D341Med (cell line): Measurements from ENCODE around the gene CYP2D6.
"Not testable (repeated sequence)": the region's sequence is repeated elsewhere in the genome, so short reads cannot be mapped to it uniquely, and the experiment has no call there.

Source experiments
- DNase-seq: peaks from one replicate; pipeline ENCODE4 v3.0.0; 2012; ENCODE audit warnings: low spot score

Gene CYP2D6

DNA sequence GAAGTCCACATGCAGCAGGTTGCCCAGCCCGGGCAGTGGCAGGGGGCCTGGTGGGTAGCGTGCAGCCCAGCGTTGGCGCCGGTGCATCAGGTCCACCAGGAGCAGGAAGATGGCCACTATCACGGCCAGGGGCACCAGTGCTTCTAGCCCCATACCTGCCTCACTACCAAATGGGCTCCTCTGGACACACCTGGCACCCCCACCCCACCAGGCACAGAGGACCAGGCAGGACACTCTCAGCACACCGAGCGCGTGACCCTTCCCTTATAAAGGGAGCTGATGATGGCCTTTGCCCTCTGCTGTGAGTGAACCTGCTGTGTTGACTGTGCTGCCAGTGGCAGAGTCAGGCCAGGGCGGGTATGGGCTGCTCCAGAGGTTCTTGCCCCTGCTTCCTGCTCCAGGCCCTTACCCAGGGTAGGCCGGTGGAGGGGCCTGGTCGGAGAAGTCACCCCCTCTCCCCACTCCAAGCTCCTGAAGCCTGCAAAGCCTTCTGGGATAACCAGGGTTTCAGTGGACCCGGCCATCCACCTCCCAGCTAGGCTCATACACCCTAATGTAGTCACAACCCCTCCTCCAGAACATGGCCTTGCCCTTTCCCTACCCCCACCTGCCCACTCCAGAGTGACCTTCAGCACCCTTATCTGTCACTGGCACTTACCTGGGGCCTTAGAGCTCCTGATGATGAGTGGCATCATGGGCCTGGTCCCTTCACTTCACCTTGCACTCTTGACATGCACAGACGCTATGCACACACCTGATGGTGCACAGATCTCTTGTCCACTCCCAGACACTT, at the start of gene CYP2D6:
TSS of gene CYP2D6 (minus strand) at position 172 of the 793 bp plus-strand sequence. CDS start at position 153, 19 bp downstream.
- not testable (repeated sequence) for DNase-seq

DNA sequence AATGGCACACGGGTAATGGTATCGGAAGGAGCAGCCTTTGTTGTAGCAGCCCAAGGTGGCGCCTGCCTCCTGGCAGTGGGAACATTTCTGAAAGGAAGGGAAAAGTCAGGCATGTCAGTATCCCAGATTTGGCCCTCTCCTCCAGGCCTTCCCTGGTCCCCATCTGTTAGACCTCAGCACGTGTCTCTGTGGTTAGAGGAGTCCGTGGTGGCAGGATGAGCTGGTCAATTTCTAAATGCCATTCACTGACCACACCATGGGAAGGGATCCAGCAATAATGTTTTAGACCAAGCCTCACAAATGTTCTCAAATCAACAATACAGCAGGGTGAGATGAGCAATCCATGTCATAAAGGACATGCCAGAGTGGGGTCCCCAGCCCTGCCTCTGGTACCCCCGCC, 49.0 kb upstream of the CYP2D6 start:
- DNase-seq = no peak

- DNase-seq = no peak
Measured at GRCh38 chr22:42178910-42179519, 48.4 kb upstream of the CYP2D6 start.

- no peak for DNase-seq
Measured at GRCh38 chr22:42177891-42178336, 47.3 kb upstream of the CYP2D6 start.

DNA sequence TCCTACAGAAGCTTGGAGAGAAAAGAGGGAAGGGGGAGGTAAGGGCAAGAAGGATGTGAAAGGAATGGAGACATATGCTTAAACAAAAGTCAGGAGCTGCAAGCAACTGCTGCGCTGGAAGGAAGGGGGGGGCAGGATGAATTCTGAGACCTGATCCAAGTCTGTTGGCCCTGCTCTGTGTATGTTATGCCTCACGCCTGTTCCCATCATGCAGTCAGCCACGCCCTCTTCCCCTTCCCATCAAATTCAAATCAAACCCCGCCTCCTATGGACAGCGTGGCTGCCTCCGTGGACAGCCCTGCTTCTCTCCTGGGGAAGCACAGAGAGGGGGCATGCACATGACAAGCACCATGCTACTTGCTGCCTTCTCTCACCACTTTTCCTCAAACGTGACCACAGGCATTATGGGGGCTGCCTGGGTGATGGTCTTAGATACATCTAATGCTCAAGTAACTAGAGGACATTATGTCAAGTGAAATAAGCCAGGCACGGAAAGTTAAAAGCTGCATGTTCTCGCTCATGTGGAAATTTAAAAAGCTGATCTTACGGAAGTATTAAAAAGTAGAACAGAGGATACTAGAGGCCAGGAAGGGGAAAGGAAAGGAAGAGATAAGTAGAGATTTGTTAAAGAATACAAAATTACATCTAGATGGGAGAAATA, 45.8 kb upstream of the CYP2D6 start:
- DNase-seq = no peak

DNA sequence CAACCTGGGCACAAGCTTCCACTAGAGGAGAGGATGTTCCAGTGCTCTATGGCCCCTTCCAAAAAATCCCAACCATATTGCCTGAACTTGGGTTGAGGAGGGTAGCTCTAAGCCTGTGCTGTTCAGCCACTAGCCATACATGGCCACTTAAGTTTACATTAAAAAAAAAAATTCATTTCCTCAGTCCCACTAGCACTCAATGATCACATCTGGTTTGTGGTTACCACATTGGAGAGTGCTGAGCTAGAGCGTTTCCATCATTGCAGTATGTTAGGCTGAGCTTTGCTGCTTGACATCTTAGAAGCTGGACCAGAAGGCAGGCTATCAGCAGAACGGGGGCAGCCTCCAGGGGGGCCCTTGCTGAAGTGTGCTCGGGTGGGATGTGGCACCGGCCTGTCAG, 43.5 kb upstream of the CYP2D6 start:
- no peak for DNase-seq

GRCh38 chr22:42173183-42173926, 42.7 kb upstream of the CYP2D6 start:
- no peak for DNase-seq

DNA sequence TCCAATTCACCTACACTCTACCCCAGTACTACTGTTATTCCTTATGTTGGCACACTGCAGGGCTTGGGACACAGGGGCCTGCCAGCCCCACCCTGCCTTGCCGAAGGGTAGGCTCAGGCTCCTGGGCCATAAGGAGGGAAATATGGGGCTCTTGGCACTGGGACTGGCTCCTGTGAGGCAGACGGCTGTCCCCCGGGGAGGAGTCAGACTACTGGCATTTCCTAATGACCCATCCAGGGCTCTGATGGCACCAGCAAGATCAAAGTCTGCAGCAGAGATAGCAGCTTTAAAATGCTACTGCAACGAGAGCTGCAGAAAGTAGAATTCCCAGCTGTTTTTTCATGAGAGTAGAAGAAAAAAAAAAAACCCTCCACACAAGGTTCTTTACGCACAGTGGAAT, 42.2 kb upstream of the CYP2D6 start:
- DNase-seq = no peak

DNA sequence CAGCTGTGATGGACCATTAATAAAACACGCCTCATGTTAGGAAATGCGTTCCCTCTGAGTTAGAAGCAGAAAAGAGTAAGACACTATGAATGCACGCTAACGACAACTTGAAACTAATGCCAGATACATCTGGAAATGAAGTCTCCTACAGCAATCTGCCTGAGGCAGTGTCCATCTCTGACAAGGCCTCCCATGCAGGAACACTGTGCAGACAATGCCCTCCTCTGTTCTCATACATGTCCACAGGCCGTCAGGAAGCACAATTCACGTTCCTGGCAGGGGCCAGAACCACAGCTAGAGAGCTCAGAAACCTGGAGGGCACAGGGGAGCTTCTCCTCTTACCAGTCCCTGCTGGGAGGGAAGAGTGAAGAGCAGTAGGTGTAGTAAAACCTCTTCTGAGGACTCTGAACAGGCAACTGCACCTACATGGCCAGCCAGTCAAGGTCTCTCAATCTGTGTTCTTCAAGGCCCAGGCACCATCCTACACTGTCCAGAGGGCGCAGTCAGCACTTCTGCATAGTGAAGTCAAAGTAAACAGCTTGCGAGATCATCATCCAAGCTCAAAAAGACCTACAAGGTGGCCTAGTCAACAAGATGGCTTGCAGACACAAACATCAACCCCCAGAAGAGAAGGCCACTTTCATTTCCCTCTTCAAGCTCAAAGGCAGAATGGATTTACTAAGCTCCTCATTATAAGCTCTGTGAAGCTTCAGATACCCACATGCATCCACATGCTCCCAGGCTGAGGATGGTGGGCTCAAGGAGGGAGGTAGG, 41.5 kb upstream of the CYP2D6 start:
- no peak for DNase-seq

DNA sequence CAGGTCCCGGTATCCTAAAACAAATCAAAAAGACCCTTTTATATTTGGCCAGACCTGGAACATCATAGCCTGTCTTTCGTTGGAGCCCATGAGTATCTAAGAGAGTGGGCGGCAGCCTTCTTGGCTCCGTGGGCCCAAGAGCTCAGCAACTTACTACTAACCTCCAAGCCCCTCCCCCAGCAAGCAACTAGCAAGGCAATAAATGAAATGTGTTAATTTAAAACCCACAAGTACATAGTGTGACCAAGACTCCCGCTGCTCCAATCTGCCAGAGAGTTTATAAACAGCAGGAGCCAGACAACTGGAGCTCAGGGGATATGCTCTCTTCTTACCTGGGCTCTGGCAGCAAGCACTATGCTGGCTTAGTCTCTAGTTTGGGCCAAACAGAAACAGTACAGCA, 40.8 kb upstream of the CYP2D6 start:
- no peak for DNase-seq

DNA sequence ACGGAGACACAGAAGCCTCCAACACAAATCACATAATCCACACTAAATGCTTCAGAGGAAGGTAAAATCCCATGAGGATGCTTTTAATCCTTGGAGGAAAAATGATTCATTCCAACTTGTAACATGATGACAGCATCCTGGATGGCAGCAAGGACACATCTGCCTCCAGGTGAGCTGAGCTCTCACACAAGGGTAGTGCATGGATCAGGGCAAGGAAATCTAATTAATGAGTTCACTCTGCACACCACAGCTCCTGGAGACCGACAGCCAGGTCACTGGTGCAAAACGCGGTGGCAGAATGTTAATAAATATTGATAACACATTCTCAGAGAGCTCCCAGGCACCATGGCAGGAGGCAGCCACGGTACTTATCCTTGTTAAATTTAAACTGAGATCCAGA, 40.3 kb upstream of the CYP2D6 start:
- DNase-seq = no peak

GRCh38 chr22:42169055-42169469, 38.5 kb upstream of the CYP2D6 start:
- DNase-seq = peak; percentile 86

GRCh38 chr22:42168476-42168875, 37.9 kb upstream of the CYP2D6 start:
- no peak for DNase-seq

DNA sequence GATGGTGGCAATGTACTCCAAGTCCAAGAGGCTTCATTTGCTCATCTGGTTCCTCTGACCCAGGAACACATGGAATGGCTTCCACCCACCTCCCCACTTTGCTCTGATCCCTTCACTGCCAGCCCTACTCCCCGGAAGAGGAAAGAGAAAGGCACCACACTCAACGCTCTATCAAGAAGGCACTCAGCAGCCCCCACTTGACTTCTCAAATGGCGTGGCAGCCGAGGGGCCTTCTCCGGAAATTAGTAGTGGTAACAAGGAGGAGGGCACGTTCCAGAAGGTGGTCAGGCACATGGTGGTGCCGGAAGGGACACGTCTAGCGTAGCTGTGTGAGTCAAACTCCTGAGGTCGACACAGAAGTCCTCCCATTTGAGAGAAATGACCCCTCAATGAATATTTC, 36.5 kb upstream of the CYP2D6 start:
- no peak for DNase-seq

GRCh38 chr22:42164901-42165300, 34.3 kb upstream of the CYP2D6 start:
- no peak for DNase-seq

DNA sequence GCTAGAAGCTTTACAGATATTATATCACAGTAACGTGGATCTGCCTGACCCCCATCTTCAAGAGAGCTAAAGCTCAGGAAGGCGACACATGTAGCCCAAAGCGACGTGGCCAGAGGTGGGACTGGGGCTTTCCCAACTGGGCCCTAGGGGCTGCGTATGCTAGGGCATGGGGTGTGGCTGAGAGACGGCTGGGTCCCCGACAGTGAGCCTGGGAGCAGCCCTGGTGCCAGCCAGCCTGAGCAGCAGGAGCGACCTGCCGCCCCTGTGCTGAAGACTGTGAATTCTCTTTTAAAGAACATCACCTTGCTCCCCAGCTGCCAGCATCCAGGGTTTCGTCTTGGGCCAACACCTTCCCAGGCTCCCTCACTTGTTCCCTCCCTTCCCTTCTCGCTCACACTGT, 32.9 kb upstream of the CYP2D6 start:
- no peak for DNase-seq

GRCh38 chr22:42162728-42163489, 32.3 kb upstream of the CYP2D6 start:
- DNase-seq = no peak

DNA sequence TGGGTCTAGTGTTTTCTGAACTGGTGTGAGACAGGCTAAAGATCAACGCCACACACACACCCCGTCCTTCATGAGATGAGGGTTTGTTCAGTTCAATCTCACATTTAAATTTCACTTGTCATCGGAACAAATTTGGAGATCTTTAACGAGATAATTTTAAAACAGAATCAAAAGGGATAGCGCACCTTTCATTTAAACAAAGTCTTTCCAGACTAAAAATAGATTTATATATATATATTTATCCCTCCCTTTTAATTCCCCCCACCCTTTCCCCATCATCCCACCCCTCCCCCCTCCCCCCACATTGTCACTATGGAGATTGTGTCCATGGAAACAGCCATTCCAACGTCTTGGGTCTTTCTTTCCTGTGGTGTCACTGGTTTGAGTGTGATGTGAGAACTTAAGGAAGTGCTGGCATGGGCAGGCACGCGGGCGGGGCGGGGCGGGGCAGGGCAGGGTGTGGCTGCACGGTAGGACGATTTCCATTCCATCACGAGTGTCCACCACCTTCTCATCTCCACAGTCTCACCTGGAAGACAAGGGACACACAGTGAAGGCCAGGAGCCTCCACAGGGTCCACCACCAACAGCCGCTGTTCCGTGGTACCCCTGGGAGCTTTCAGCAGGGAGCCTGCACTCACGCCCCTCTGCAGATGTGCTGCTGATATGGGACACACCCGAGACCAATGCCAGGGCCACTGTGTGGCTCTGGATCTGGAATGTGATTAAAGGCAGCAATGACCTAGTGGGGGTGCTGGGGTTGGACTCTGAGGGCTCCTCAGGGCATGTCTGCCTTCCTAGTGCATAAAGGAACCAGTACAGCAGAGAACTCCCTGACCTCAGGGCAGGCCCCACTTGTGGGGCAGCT, 30.5 kb upstream of the CYP2D6 start:
- no peak for DNase-seq

DNA sequence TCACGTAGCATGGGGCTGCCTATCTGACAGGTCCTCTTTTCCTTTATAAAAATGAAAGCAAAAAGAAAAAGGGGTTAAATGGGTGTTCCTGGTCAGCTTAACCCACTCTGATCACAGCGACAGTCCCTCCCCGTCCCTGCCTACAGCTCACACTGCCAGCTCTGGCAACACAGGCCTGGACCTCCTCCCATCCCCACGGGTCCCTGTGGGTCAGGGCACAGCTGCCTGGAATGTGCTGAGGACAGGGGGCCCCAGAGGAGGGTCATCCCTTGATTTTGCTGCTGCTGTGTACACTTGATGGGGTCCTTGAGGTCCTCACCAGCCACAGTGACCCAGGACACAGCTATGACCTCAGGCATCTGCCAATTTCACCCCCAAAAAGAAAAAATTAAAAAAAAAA, 29.6 kb upstream of the CYP2D6 start:
- DNase-seq = no peak
